GM19328 (cell line): Measurements from ENCODE around the gene ELP2.

Experiments
- ATAC-seq: cut with Tn5 transposase; IDR thresholded peaks from one replicate; pipeline ENCODE4 v1.9.1; 2021; ENCODE audit warnings: mild to moderate bottlenecking, moderate library complexity; ENCODE audit not compliant: unreplicated experiment

ELP2 gene

GRCh38 chr18:36212301-36213171 lies 82.8 kb downstream of the ELP2 start:
- ATAC-seq: no peak

GRCh38 chr18:36214811-36215210 lies 85.1 kb downstream of the ELP2 start:
- no peak for ATAC-seq

- ATAC-seq: no peak
These were observed 85.9 kb downstream of the ELP2 start for GRCh38 chr18:36215577-36215976.

GRCh38 chr18:36217348-36217747 lies 87.6 kb downstream of the ELP2 start:
- ATAC-seq: no peak

GRCh38 chr18:36229188-36229587 lies 99.5 kb downstream of the ELP2 start:
- no peak for ATAC-seq
